Panc1 (cell line): ENCODE results near the gene RIMBP2. TPM values are rescaled to one million over a fixed set of nuclear protein-coding genes. Genes with fewer than 3 reads are reported as not detected.

ENCODE experiments used
- ATAC-seq: fragments of 200-7000 bp; cut with Tn5 transposase; 2 replicates; pipeline ENCODE4 v1.9.1; 2020; ENCODE audit warnings: mild to moderate bottlenecking, moderate library complexity
- BruUV-seq: library from RNA; stranded (reverse); fragments of 400-500 nt; replicated peaks from 2 replicates; lab custom pipeline; 2021; lab: Mats Ljungman, UMichigan
- CTCF ChIA-PET: fragments of 300-600 bp; sonication (Branson Sonifier 250); formaldehyde crosslinking; loops from one replicate; lab custom pipeline; 2022; ENCODE audit warnings: antibody characterized with exemption; lab: Charles Lee
- POLR2A ChIA-PET: fragments of 300-600 bp; sonication (Branson Sonifier 250); formaldehyde crosslinking; loops from one replicate; lab custom pipeline; 2022; ENCODE audit warnings: antibody characterized with exemption; lab: Charles Lee
- DNase-seq: peaks from one replicate; pipeline ENCODE4 v3.0.0-alpha.2; 2010; ENCODE audit warnings: low read depth, low spot score
- H3K27ac ChIP-seq: 2 replicates; pipeline ENCODE4 v1.5.1; 2011; ENCODE audit warnings: mild to moderate bottlenecking, low read length, inconsistent platforms
- H3K27me3 ChIP-seq: fragments of 200-500 bp; sonication (Bioruptor generic); 2 replicates; pipeline ENCODE4 v1.6.0; 2014; ENCODE audit warnings: low read length, inconsistent platforms; ENCODE audit not compliant: control insufficient read depth, insufficient read depth
- H3K36me3 ChIP-seq: fragments of 200-500 bp; sonication (Bioruptor generic); 2 replicates; pipeline ENCODE4 v1.5.1; 2014; ENCODE audit warnings: inconsistent platforms, mild to moderate bottlenecking, low read length, moderate library complexity; ENCODE audit not compliant: control insufficient read depth, insufficient read depth
- H3K4me1 ChIP-seq: 2 replicates; pipeline ENCODE4 v1.5.1; 2011; ENCODE audit warnings: inconsistent platforms, mild to moderate bottlenecking, low read length, moderate library complexity; ENCODE audit not compliant: control insufficient read depth, insufficient read depth
- H3K4me3 ChIP-seq, 2 experiments: 2 replicates each; pipeline ENCODE4 v1.5.1; 2011 to 2012; ENCODE audit warnings: low read depth in 2 of 2, low read length in 2 of 2, mild to moderate bottlenecking in 2 of 2, inconsistent platforms in 1 of 2, moderate library complexity in 1 of 2
- H3K9me3 ChIP-seq: fragments of 200-500 bp; sonication (Bioruptor generic); 2 replicates; pipeline ENCODE4 v1.5.1; 2014; ENCODE audit warnings: low read depth, mild to moderate bottlenecking, inconsistent platforms, low read length, moderate library complexity; ENCODE audit not compliant: control insufficient read depth, insufficient read depth
- CTCF ChIP-seq: fragments of 450-650 bp; IDR thresholded peaks from 2 replicates; pipeline ENCODE4 v1.5.1; 2017; ENCODE audit warnings: mild to moderate bottlenecking
- POLR2AphosphoS5 ChIP-seq: IDR thresholded peaks from 2 replicates; pipeline ENCODE4 v1.6.1; 2012; ENCODE audit warnings: mild to moderate bottlenecking, low read depth, low read length, moderate library complexity
- SIN3A ChIP-seq: IDR thresholded peaks from 2 replicates; pipeline ENCODE4 v1.6.1; 2012; ENCODE audit warnings: low read depth, mild to moderate bottlenecking, low read length, moderate library complexity, borderline replicate concordance; ENCODE audit not compliant: insufficient read depth
- TCF7L2 ChIP-seq: IDR thresholded peaks from 2 replicates; pipeline ENCODE4 v1.6.1; 2011; ENCODE audit warnings: mild to moderate bottlenecking, low read depth, low read length, inconsistent platforms
- in situ Hi-C: cut with HindIII; loops from 2 replicates; pipeline ENCODE4 v1.10.0; 2016; ENCODE audit warnings: low sequenced_read_pairs, low pct_unique_long_range_greater_than_20kb
- intact Hi-C: fragments of 100-400 bp; cut with micrococcal nuclease; formaldehyde crosslinking; loops from one replicate; pipeline ENCODE4 v1.10.0; 2022; ENCODE audit not compliant: unreplicated experiment
- total RNA-seq: library from RNA; stranded (reverse); gene quantifications from one replicate; pipeline ENCODE4 v1.2.1, GENCODE V29; 2021; ENCODE audit not compliant: unreplicated experiment
- TF ChIP-seq, protein P1 (sequence below), 2 experiments: IDR thresholded peaks; 2 replicates each; pipeline ENCODE4 v1.6.1; 2011 to 2012; ENCODE audit warnings: low read depth in 2 of 2, control low read depth in 1 of 2, low read length in 1 of 2, mild to moderate bottlenecking in 1 of 2, moderate library complexity in 1 of 2; ENCODE audit not compliant: insufficient read depth in 1 of 2

Gene RIMBP2
- total RNA-seq, 1 experiment from 2014 or later, result not detected

GRCh38 chr12:130613131-130613530 is 103.0 kb downstream of the RIMBP2 start:
- intact Hi-C loops (no loop called here), in situ Hi-C loops (no loop called here)
- ATAC-seq (no peak), DNase-seq (no peak)
- H3K4me1 ChIP-seq, result no peaks in the 10 kb centered on the region
- CTCF ChIA-PET, result no interaction called here
- BruUV-seq, result no TSS peak
- H3K9me3 ChIP-seq, result no peaks in the 10 kb centered on the region
- TF ChIP-seq SIN3A (no peak), TCF7L2 (no peak), CTCF (no peak), POLR2AphosphoS5 (no peak)
- TF ChIP-seq, protein P1, sequence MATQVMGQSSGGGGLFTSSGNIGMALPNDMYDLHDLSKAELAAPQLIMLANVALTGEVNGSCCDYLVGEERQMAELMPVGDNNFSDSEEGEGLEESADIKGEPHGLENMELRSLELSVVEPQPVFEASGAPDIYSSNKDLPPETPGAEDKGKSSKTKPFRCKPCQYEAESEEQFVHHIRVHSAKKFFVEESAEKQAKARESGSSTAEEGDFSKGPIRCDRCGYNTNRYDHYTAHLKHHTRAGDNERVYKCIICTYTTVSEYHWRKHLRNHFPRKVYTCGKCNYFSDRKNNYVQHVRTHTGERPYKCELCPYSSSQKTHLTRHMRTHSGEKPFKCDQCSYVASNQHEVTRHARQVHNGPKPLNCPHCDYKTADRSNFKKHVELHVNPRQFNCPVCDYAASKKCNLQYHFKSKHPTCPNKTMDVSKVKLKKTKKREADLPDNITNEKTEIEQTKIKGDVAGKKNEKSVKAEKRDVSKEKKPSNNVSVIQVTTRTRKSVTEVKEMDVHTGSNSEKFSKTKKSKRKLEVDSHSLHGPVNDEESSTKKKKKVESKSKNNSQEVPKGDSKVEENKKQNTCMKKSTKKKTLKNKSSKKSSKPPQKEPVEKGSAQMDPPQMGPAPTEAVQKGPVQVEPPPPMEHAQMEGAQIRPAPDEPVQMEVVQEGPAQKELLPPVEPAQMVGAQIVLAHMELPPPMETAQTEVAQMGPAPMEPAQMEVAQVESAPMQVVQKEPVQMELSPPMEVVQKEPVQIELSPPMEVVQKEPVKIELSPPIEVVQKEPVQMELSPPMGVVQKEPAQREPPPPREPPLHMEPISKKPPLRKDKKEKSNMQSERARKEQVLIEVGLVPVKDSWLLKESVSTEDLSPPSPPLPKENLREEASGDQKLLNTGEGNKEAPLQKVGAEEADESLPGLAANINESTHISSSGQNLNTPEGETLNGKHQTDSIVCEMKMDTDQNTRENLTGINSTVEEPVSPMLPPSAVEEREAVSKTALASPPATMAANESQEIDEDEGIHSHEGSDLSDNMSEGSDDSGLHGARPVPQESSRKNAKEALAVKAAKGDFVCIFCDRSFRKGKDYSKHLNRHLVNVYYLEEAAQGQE (IDR thresholded peaks at IDR 0.05; ENCODE audit: insufficient read depth in 1 of 2, low read depth in 2 of 2, low read length in 1 of 2), result no peak
- POLR2A ChIA-PET, result no interaction called here
- H3K36me3 ChIP-seq, result no peaks in the 10 kb centered on the region
- H3K4me3 ChIP-seq, result no peak overlapping the region
- H3K27me3 ChIP-seq, result no peaks in the 10 kb centered on the region
- no peak overlapping the region for H3K27ac ChIP-seq

DNA sequence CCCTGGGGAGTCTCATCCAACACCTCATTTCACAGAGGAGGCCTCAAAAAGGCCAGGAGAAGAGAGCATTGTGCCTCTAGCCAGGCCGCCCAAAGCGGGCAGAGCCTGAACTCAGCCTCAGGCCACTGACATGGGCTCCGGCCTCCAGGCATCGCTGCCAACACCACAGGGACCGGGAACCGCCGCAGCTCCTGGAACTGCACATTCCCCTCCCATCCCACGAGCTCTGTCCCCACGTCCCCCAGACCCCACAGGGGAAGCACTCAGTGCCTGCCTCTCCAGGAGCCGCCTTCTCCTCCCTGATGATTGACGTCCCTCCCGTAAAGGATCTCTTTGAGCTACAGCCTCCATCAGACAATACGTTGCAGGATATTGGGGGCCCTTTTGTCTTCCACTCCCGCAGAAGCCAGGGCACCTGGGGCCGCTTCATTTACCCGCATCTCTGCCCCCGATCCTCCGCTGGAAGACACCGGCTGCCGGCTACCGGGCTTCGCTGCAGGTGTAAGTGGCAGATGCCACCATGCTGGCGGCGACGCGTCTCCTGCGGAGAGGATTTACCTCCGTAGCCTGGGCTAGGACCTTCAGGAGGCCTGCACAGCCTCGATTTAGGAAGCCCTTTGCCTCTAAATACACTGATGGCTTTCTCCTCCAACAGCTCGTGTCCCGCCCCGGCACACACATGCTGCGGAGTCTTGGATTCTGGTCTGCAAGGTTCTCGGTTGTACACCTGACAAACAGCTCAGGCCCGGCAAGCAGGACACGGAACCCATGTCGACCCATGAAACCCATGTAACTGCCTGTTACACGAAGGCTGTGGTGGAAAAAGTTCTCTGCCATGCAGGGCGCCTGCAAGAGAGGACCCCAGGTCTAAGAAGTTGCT is 104.8 kb downstream of the RIMBP2 start:
- intact Hi-C loops, result no loop called here
- H3K9me3 ChIP-seq, result no peaks in the 10 kb centered on the region
- no peak overlapping the region for H3K27ac ChIP-seq
- no peak for DNase-seq
- no peaks in the 10 kb centered on the region for H3K27me3 ChIP-seq
- H3K4me3 ChIP-seq, result no peak overlapping the region
- no peak for ATAC-seq
- ChIA-PET CTCF (no interaction called here), POLR2A (no interaction called here)
- in situ Hi-C loops, result no loop called here
- H3K36me3 ChIP-seq, result no peaks in the 10 kb centered on the region
- no peaks in the 10 kb centered on the region for H3K4me1 ChIP-seq
- no TSS peak for BruUV-seq
- TF ChIP-seq CTCF (no peak), TCF7L2 (no peak)
